ENCODE measurements around the gene ATXN10. TPM values are rescaled to one million over a fixed set of nuclear protein-coding genes. Genes with fewer than 3 reads are reported as not detected.

Gene ATXN10
- total and polyA plus RNA-seq, 7 experiments from 2014 or later = 64.2 to 105 (median 76.1) TPM

DNA sequence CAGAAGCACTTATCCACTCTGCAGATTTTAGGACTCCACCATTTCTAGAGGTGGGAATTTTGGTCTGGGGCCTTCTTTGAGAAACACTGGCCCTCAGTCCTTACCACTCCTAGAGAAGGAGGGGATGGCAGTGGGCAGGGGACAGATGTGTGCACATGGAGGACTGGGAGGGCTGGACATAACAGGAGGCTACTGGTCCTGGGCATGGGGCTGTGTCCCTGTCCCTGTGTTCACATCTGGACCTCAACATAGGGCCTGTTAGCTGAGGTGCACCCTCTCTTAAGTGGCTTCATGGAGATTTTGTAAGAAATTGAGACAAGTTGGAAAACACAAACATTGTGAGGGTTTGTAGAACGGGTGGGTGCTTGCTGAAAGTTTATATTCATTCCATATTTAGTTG, 103.4 kb downstream of the ATXN10 start:
- Histone ChIP-seq H3K9me3 (ENCODE audit: control insufficient read depth in 2 of 3, low read length in 3 of 3) (no peaks in the 10 kb centered on the region), H3K4me1 (ENCODE audit: control insufficient read depth in 2 of 2, insufficient read depth in 2 of 2, low read length in 2 of 2) (no peaks in the 10 kb centered on the region), H3K27me3 (ENCODE audit: control insufficient read depth in 2 of 2, insufficient read depth in 2 of 2, low read length in 2 of 2) (no peaks in the 10 kb centered on the region), H3K36me3 (ENCODE audit: control insufficient read depth in 2 of 3, insufficient read depth in 3 of 3, low read length in 3 of 3) (peaks cover 0 to 7% (median 0%) of the 10 kb centered on the region in 3 experiments), H3K4me3 (ENCODE audit: low read length) (no peak overlapping the region), H3K27ac (ENCODE audit: low read depth, low read length) (no peak overlapping the region)
- ChIA-PET POLR2A (no interaction called here), CTCF (no interaction called here)
- intact Hi-C loops (cut with micrococcal nuclease) = no loop called here
- Mint-ChIP-seq H3K4me3 (no peak overlapping the region), H3K9me3 (peaks cover 0 to 3% (median 0%) of the 10 kb centered on the region in 11 donors), H3K27ac (no peak overlapping the region), H3K4me1 (peaks cover 0 to 18% (median 9%) of the 10 kb centered on the region in 7 donors), H3K27me3 (no peaks in the 10 kb centered on the region), H3K36me3 (peaks cover 5 to 51% (median 20%) of the 10 kb centered on the region in 5 donors)
- no peak for DNase-seq
- ATAC-seq = no peak

DNA sequence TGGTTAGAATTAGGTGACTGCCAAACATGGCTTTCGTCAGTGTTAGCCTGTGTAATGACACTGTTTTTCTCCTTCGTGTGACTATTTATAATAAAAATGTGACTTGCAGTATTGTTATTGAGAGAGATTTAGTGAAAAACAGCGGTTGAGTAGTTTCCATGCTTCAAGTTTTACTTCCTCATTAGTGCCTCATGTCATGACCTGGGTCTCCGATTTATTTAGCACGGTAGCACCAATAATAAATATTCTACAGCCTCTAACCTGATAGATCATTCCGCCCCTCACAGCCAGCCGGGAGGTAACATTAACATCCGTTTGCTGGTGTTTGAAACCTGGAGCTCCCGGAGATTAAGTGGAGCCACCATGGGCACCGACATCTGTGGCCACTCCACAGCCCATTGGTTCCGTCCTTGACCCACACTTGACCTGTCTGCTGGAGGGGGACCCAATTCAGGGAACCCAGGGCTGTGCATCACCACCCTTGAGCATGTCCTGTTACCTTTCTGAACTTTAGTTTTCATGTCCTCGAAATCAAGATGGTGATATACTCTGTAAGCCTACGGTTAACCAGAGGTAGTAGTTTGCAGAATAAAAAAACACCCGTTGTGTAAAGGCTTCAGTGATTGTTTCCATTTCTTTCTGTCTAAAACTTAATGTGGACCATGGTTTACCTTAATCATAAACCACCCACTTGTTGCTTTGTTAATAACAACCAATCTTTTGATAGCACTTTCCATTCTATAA, 104.1 kb downstream of the ATXN10 start:
- no peak overlapping the region for H3K4me3 ChIP-seq (ENCODE audit: low read length)
- Mint-ChIP-seq H3K4me3 (no peak overlapping the region), H3K36me3 (peaks cover 2 to 44% (median 15%) of the 10 kb centered on the region in 5 donors), H3K27me3 (no peaks in the 10 kb centered on the region), H3K27ac (no peak overlapping the region), H3K9me3 (peaks cover 0 to 2% (median 0%) of the 10 kb centered on the region in 11 donors), H3K4me1 (peaks cover 0 to 18% (median 9%) of the 10 kb centered on the region in 7 donors)
- H3K9me3 ChIP-seq (ENCODE audit: control insufficient read depth in 2 of 3, low read length in 3 of 3) = no peaks in the 10 kb centered on the region
- POLR2A ChIA-PET = no interaction called here
- H3K27me3 ChIP-seq (ENCODE audit: control insufficient read depth in 2 of 2, insufficient read depth in 2 of 2, low read length in 2 of 2) = no peaks in the 10 kb centered on the region
- CTCF ChIA-PET = no interaction called here
- no peaks in the 10 kb centered on the region for H3K4me1 ChIP-seq (ENCODE audit: control insufficient read depth in 2 of 2, insufficient read depth in 2 of 2, low read length in 2 of 2)
- H3K36me3 ChIP-seq (ENCODE audit: control insufficient read depth in 2 of 3, insufficient read depth in 3 of 3, low read length in 3 of 3) = peaks cover 0 to 3% (median 0%) of the 10 kb centered on the region in 3 experiments
- DNase-seq (no peak), ATAC-seq (no peak)
- H3K27ac ChIP-seq (ENCODE audit: low read depth, low read length) = no peak overlapping the region
- intact Hi-C loops (cut with micrococcal nuclease) = no loop called here

DNA sequence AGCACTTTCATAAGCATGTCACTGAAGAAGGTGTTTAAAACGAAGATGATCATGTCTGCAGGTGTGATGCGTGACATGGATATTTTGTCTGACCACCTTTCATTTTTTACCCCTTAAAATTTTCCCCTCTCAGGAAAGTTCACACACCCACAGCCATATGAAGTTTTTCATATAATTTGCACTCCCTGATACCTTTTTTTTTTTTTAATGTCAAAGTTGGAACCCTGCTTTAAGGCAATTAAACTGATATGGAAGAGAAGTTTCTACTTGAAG, 104.6 kb downstream of the ATXN10 start:
- Histone ChIP-seq H3K4me1 (ENCODE audit: control insufficient read depth in 2 of 2, insufficient read depth in 2 of 2, low read length in 2 of 2) (no peaks in the 10 kb centered on the region), H3K27me3 (ENCODE audit: control insufficient read depth in 2 of 2, insufficient read depth in 2 of 2, low read length in 2 of 2) (no peaks in the 10 kb centered on the region), H3K36me3 (ENCODE audit: control insufficient read depth in 2 of 3, insufficient read depth in 3 of 3, low read length in 3 of 3) (no peaks in the 10 kb centered on the region), H3K9me3 (ENCODE audit: control insufficient read depth in 2 of 3, low read length in 3 of 3) (no peaks in the 10 kb centered on the region), H3K27ac (ENCODE audit: low read depth, low read length) (no peak overlapping the region), H3K4me3 (ENCODE audit: low read length) (no peak overlapping the region)
- Mint-ChIP-seq H3K4me3 (no peak overlapping the region), H3K9me3 (no peaks in the 10 kb centered on the region), H3K36me3 (peaks cover 2 to 43% (median 15%) of the 10 kb centered on the region in 5 donors), H3K27ac (no peak overlapping the region), H3K27me3 (no peaks in the 10 kb centered on the region), H3K4me1 (peaks cover 0 to 23% (median 9%) of the 10 kb centered on the region in 7 donors)
- intact Hi-C loops (cut with micrococcal nuclease) = no loop called here
- no peak for ATAC-seq
- ChIA-PET POLR2A (no interaction called here), CTCF (no interaction called here)
- DNase-seq = no peak

- H3K9me3 ChIP-seq (ENCODE audit: control insufficient read depth in 2 of 3, low read length in 3 of 3) = no peaks in the 10 kb centered on the region
- H3K4me1 ChIP-seq (ENCODE audit: control insufficient read depth in 2 of 2, insufficient read depth in 2 of 2, low read length in 2 of 2) = no peaks in the 10 kb centered on the region
- H3K27me3 ChIP-seq (ENCODE audit: control insufficient read depth in 2 of 2, insufficient read depth in 2 of 2, low read length in 2 of 2) = no peaks in the 10 kb centered on the region
- no peaks in the 10 kb centered on the region for H3K27me3 Mint-ChIP-seq
- intact Hi-C loops (cut with micrococcal nuclease) = no loop called here
- CTCF ChIA-PET = no interaction called here
- DNase-seq = no peak
- H3K4me3 Mint-ChIP-seq = no peak overlapping the region
- peaks cover 0 to 2% (median 0%) of the 10 kb centered on the region in 11 donors for H3K9me3 Mint-ChIP-seq
- H3K4me1 Mint-ChIP-seq = peaks cover 0 to 24% (median 8%) of the 10 kb centered on the region in 7 donors
- H3K4me3 ChIP-seq (ENCODE audit: low read length) = no peak overlapping the region
- H3K36me3 Mint-ChIP-seq = peaks cover 2 to 50% (median 20%) of the 10 kb centered on the region in 5 donors
- ATAC-seq = no peak
- no peaks in the 10 kb centered on the region for H3K36me3 ChIP-seq (ENCODE audit: control insufficient read depth in 2 of 3, insufficient read depth in 3 of 3, low read length in 3 of 3)
- no peak overlapping the region for H3K27ac Mint-ChIP-seq
- H3K27ac ChIP-seq (ENCODE audit: low read depth, low read length) = no peak overlapping the region
- POLR2A ChIA-PET = no interaction called here
Measured at GRCh38 chr22:45777046-45777851, 105.6 kb downstream of the ATXN10 start.

DNA sequence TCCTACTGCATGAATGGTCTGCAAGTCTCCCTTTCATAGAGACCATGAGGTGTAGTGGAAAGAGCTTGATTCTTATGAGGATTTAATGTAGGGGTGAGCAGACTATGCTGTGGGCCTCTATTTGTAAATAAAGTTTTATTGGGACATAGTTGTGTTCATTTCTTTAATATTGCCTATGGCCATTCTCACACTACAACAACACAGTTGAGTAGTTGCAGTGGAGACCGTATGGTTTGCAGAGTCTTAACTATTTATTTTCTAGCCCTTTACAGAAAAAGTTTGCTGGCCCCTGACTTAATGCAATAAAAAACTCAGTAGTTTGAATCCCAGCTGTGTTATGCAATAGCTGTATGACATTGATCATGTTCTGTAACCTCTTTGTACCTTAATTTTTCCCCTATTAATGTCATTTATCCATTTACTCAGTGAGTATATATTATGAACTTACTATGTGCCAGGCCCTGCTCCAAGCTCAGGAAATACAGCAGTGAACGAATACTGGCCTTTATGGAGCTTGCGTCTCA, 106.3 kb downstream of the ATXN10 start:
- no peak for DNase-seq
- Mint-ChIP-seq H3K4me1 (peaks cover 0 to 24% (median 1%) of the 10 kb centered on the region in 7 donors), H3K27me3 (no peaks in the 10 kb centered on the region), H3K9me3 (peaks cover 0 to 2% (median 0%) of the 10 kb centered on the region in 11 donors), H3K36me3 (peaks cover 2 to 50% (median 19%) of the 10 kb centered on the region in 5 donors), H3K27ac (no peak overlapping the region), H3K4me3 (no peak overlapping the region)
- Histone ChIP-seq H3K4me1 (ENCODE audit: control insufficient read depth in 2 of 2, insufficient read depth in 2 of 2, low read length in 2 of 2) (no peaks in the 10 kb centered on the region), H3K27ac (ENCODE audit: low read depth, low read length) (no peak overlapping the region), H3K9me3 (ENCODE audit: control insufficient read depth in 2 of 3, low read length in 3 of 3) (no peaks in the 10 kb centered on the region), H3K36me3 (ENCODE audit: control insufficient read depth in 2 of 3, insufficient read depth in 3 of 3, low read length in 3 of 3) (no peaks in the 10 kb centered on the region), H3K4me3 (ENCODE audit: low read length) (no peak overlapping the region), H3K27me3 (ENCODE audit: control insufficient read depth in 2 of 2, insufficient read depth in 2 of 2, low read length in 2 of 2) (no peaks in the 10 kb centered on the region)
- ChIA-PET CTCF (no interaction called here), POLR2A (no interaction called here)
- ATAC-seq = no peak
- intact Hi-C loops (cut with micrococcal nuclease) = no loop called here

DNA sequence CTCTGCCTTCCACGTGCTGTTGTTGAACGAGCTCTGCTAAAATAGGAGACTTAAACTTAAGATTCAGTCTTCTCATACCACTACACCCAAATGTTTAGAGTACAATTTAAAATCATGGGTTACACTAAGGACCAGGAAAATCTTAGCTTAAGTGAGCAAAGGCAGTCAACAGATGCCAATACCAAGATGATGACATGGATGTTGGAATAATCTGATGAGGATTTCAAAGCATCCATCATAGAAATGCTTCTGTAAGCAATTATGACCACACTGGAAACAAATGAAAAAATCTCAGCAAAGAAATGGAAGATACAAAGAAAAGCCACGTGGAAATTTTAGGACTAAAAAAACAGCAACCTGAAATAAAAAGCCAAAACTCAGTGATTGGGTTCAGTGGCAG, 109.8 kb downstream of the ATXN10 start:
- no peaks in the 10 kb centered on the region for H3K4me1 ChIP-seq (ENCODE audit: control insufficient read depth in 2 of 2, insufficient read depth in 2 of 2, low read length in 2 of 2)
- DNase-seq (no peak), ATAC-seq (no peak)
- H3K36me3 Mint-ChIP-seq = peaks cover 2 to 48% (median 18%) of the 10 kb centered on the region in 5 donors
- intact Hi-C loops (cut with micrococcal nuclease) = no loop called here
- H3K4me3 ChIP-seq (ENCODE audit: low read length) = no peak overlapping the region
- H3K9me3 ChIP-seq (ENCODE audit: control insufficient read depth in 2 of 3, low read length in 3 of 3) = no peaks in the 10 kb centered on the region
- no peak overlapping the region for H3K27ac Mint-ChIP-seq
- CTCF ChIA-PET = no interaction called here
- no peaks in the 10 kb centered on the region for H3K27me3 ChIP-seq (ENCODE audit: control insufficient read depth in 2 of 2, insufficient read depth in 2 of 2, low read length in 2 of 2)
- no peak overlapping the region for H3K4me3 Mint-ChIP-seq
- POLR2A ChIA-PET = no interaction called here
- no peaks in the 10 kb centered on the region for H3K27me3 Mint-ChIP-seq
- no peaks in the 10 kb centered on the region for H3K36me3 ChIP-seq (ENCODE audit: control insufficient read depth in 2 of 3, insufficient read depth in 3 of 3, low read length in 3 of 3)
- H3K27ac ChIP-seq (ENCODE audit: low read depth, low read length) = no peak overlapping the region
- H3K4me1 Mint-ChIP-seq = peaks cover 0 to 19% (median 3%) of the 10 kb centered on the region in 7 donors
- peaks cover 0 to 2% (median 0%) of the 10 kb centered on the region in 11 donors for H3K9me3 Mint-ChIP-seq

All from naive thymus-derived CD4-positive, alpha-beta T cell (primary cell).